Glomerular visceral epithelial cell (primary cell): Measurements from ENCODE around the gene TBC1D4.

Experiments used
- DNase-seq: peaks from one replicate; pipeline ENCODE4 v3.0.0-alpha.2; 2016; ENCODE audit errors: extremely low spot score

Gene TBC1D4

DNA sequence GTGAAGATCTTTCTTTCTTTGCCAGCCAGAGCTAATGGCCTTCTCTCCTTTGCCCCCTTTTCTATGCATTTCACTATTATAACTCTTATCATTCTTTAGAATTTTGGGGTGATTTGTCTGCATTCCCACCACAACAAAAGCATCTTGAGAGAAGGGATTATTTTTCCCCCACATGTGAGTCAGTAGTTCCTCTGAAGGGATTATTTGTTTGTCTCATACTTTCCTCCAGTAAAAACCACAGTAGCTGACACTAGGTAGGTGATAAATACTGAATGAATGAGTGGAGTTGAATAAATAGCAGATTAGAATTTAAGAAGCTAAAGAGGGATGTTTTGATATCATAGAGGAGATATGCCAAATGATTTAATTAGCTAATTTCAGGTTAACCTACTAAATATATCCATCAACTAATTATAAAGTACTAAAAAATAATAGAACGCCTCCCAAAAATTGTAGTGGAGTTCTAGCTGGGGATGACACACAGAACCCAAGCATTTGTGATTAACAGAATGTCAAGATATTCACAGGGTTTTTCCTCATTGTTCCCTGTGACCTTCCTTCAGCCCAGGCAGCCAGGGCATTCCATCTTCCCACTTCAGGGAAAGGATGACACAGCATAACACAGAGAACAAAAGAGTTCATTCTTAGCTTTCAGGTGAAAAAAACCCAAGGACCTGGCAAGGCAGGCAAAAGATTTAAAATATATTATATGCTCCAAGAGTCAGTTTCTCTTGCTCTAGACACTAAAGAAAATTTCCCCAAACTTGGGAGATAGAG is 3.5 kb upstream of the TBC1D4 start:
- peak; percentile 24 for DNase-seq

GRCh38 chr13:75482820-75483079 is 781 bp upstream of the TBC1D4 start:
- no peak for DNase-seq

DNA sequence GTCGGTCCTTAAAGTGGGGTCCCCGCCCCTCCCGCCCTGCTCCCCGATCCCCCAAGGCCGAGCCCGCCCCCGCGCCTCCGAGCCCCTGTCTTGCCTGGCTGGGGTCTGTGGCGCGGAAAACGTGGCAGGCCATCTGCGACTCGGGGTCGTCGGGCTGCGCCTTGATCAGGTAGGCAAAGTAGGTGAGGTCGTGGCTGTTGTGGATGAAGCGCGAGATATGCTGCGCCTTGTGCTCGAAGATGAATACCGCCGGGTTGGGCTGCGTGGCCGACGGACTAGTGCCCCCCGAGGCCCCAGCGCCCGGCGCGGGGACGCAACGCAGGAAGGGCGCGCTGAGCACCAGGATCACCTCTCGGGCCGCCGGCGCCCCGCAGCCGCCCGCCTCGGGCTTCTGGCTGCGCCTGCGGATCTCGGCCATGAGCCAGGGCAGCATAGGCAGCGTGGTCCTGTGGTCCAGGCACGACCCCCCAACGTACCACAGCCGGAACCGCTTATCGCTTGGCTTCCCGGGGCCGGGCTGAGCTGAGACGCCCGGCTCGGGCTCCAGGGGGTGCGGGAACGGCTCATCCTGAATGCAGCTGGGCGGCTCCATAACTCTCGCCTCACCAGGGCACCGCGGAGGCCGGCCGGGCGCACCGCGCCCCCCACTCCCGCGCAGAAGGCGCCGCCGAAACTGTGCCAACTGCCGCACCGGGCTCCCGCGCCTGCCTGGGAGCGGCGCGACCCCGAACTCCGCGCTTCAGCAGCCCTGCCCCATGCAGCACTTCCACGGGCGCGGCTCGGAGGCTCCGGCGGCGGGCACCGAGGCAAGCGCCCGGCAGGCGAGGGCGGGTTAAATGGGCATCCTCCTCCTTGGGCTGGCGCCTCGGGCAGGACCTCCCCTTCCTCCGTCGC is 546 bp downstream of the TBC1D4 start:
- peak; percentile 42 for DNase-seq

- DNase-seq = peak; percentile 68
Observed at GRCh38 chr13:75480671-75481175, 1.2 kb downstream of the TBC1D4 start.

DNA sequence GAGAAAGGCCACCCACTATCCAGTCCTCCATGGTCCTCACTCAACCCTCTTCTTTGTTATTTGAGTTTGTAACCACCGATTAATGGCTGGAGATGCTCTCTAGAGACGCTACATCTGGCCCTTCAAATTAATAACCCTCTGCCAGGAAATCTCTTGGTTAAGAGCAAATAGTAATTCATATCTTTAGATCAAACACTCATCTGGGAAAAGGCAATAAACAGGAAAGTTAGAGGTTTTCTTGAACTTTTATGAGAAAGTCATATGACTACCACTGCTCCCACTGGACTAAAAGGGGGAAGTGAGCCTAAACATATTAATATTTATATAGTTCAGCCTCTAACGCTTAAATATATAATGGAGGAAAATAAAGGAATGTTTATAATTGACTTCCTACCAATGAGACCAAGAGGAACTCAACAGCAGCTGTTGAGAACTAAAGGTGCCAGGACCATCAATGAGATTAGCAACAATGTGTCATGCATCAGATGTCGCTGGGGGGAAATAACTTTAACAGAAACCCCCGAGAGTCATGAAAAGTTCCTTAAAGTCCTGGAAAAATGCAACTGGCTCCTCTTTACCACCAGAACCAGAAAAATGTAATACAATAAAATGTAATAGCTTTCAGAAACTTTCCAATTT is 2.7 kb downstream of the TBC1D4 start:
- no peak for DNase-seq

DNA sequence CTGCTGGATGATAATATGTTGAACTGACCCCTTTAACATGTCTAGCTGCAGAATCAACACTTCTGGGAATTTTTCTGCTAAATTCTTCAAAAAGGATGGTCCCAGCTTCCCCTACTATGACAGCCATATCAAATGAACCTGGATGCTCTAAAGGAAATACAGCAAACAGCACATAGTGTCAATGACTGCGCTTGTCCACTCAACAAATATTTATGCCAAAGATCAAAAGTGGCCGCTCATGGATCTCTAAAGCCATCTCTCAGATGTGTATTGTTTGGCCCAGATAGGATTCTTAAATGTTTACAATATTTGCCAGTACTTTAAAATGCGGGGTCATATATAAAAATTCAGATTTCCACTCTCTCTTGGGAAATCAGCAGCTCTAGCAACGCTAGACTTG is 3.3 kb downstream of the TBC1D4 start:
- DNase-seq = no peak

GRCh38 chr13:75474956-75475355 is 7.0 kb downstream of the TBC1D4 start:
- DNase-seq = no peak

GRCh38 chr13:75473468-75473867 is 8.5 kb downstream of the TBC1D4 start:
- no peak for DNase-seq

DNA sequence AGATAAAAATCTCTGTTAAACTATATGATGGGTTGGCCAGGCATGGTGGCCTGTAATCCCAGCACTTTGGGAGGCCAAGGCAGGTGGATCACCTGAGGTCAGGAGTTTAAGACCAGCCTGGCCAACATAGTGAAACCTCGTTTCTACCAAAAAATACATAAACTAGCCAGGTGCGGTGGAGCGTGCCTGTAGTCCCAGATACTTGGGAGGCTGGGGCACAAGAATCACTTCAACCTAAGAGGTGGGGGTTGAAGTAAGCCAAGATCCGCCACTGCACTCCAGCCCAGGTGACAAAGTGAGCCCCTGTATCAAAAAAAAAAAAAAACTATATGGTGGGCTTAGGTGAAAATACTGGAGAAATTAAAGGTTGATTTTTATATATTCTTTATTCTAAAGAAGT is 11.3 kb downstream of the TBC1D4 start:
- no peak for DNase-seq

DNA sequence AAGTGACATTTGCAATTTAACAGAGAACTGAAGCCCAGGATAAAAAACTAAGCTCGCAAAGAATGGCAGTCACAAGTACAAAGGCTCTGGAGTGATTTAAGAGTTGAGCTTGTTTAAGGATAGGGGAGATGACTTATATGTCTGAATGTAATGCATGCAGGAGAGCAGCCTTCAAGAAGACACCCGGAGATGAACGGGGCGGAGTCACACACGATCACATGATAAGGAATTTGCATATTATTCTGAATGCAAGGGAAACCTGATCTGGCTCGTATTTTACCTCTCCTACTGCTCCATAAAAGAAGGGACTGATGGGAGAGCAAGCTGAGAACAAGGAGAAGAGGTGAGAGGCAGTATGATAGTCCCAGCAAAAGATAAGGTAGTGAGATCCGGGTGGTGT is 12.9 kb downstream of the TBC1D4 start:
- no peak for DNase-seq

GRCh38 chr13:75468602-75469001 is 13.4 kb downstream of the TBC1D4 start:
- DNase-seq = no peak

GRCh38 chr13:75468098-75468497 is 13.9 kb downstream of the TBC1D4 start:
- DNase-seq = no peak

DNA sequence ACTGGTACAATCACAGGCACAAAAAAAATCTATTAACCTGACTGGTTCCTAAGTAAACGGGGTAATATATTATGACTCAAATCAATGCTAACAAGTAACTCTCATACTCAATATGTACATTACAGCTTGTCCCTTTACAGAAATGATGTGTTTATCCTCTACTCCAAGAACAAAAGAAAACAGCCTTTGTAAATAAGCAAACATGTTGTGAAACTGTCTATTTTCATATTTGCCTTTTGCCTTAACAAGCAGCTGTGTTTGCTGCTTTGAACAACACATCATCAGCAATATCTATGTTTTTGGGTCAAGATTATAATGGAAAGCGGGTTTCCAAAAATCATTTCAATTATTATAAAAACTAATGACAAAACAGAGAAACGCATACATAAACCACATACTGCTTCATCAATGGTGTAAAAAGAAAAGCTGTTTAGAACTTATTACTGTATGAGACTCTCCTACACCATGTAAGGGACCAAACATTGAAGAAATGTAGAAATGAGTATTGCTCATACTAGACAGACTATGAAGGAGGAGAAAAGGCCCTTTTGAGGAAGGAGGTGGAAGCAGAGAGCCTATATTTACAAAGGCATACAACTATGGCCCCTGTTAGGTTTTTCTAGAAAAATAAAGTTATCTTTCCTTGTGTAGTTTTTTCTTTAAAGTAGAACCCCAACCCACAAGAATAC is 14.8 kb downstream of the TBC1D4 start:
- DNase-seq = no peak

DNA sequence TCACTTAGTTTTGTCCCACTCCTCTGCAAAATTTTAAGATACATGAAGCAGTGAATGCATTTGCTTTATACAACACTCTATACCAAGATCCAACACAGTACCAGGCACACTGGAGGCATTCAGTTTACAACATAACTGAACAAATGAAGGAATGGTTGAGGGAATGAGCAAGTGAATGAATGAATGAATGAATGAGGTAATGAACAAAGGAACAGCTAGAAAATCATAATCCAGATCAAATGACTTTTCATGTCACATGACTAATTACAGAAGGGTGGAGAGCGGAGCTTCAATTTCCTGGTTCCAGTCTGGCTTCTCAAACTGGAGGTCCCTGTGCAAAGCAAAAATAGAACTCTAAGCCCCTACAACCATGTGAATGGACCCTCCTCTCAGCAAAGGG is 16.7 kb downstream of the TBC1D4 start:
- no peak for DNase-seq

- no peak for DNase-seq
Observed at GRCh38 chr13:75461314-75461713, 20.7 kb downstream of the TBC1D4 start.

- no peak for DNase-seq
Observed at GRCh38 chr13:75460644-75461043, 21.3 kb downstream of the TBC1D4 start.

DNA sequence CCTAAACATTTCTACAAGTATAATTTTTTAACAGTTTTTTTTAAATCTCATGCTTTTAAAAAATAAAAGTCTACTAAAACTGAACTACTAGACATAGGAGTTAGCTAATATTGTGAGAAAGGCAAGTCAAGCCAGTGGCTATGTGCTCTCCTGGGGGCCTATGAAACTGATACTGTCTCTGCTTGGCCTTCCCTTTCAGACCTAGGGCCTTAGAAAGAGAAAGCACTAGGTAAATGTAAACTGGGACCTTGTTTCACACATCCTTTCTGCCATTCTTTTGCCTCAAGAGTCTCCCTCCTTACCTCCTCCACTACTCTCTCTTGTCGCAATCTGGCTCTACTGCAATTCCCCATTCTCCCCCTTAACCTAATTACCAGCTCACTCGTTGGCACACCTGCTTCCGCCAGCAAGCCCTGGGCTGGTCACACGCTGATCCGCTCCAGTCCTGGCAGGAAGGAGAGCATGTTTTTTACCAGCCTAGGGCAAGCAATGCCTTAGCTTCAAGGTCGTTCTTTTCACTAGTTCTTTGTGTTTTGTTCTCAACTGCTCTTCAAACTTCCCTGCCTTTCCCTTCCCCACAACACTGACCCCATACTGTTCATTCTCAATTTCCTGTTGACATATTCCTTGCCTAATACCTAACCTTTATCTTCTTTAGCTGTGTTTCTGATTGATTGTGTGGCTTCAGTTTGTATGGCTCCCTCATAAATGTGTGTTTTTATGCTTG is 23.1 kb downstream of the TBC1D4 start:
- DNase-seq = no peak

GRCh38 chr13:75455962-75456361 is 26.0 kb downstream of the TBC1D4 start:
- DNase-seq = no peak

- DNase-seq = no peak
Observed at GRCh38 chr13:75454497-75454896, 27.5 kb downstream of the TBC1D4 start.

- DNase-seq = peak; percentile 31
Observed at GRCh38 chr13:75452564-75452963, 29.4 kb downstream of the TBC1D4 start.

GRCh38 chr13:75447493-75447892 is 34.5 kb downstream of the TBC1D4 start:
- DNase-seq = no peak
